GF-D8 (cell line): ENCODE measurements around the gene IFI27L2.

Experiments used
- DNase-seq: peaks from one replicate; lab custom pipeline; 2025; lab: John Stamatoyannopoulos, UW

Gene IFI27L2

GRCh38 chr14:94123296-94123695 lies 6.1 kb downstream of the IFI27L2 start:
- DNase-seq = no peak

- DNase-seq = no peak
Observed at GRCh38 chr14:94122438-94122837, 7.0 kb downstream of the IFI27L2 start.

- no peak for DNase-seq
Observed at GRCh38 chr14:94121485-94121884, 7.9 kb downstream of the IFI27L2 start.

GRCh38 chr14:94120667-94121340 lies 8.6 kb downstream of the IFI27L2 start:
- DNase-seq = no peak

- DNase-seq = no peak
Observed at GRCh38 chr14:94119071-94119470, 10.3 kb downstream of the IFI27L2 start.

- no peak for DNase-seq
Observed at GRCh38 chr14:94117856-94118255, 11.5 kb downstream of the IFI27L2 start.

GRCh38 chr14:94116701-94117100 lies 12.7 kb downstream of the IFI27L2 start:
- no peak for DNase-seq

- DNase-seq = no peak
Observed at GRCh38 chr14:94115631-94116030, 13.8 kb downstream of the IFI27L2 start.

- DNase-seq = no peak
Observed at GRCh38 chr14:94115058-94115591, 14.3 kb downstream of the IFI27L2 start.

- no peak for DNase-seq
Observed at GRCh38 chr14:94114589-94115057, 14.8 kb downstream of the IFI27L2 start.

GRCh38 chr14:94113908-94114588 lies 15.4 kb downstream of the IFI27L2 start:
- no peak for DNase-seq

GRCh38 chr14:94113490-94113889 lies 15.9 kb downstream of the IFI27L2 start:
- no peak for DNase-seq

GRCh38 chr14:94113073-94113472 lies 16.3 kb downstream of the IFI27L2 start:
- no peak for DNase-seq

- no peak for DNase-seq
Observed at GRCh38 chr14:94112513-94113063, 16.8 kb downstream of the IFI27L2 start.

GRCh38 chr14:94111276-94112095 lies 17.9 kb downstream of the IFI27L2 start:
- no peak for DNase-seq

- no peak for DNase-seq
Observed at GRCh38 chr14:94110552-94111181, 18.7 kb downstream of the IFI27L2 start, which contains the start of gene IFI27. Gene IFI27, plus strand, starts transcription at chr14:94110736.

- DNase-seq = no peak
Observed at GRCh38 chr14:94109915-94110250, 19.5 kb downstream of the IFI27L2 start.

GRCh38 chr14:94104731-94105130 lies 24.7 kb downstream of the IFI27L2 start:
- no peak for DNase-seq

- no peak for DNase-seq
Observed at GRCh38 chr14:94103554-94104150, 25.8 kb downstream of the IFI27L2 start.

- DNase-seq = no peak
Observed at GRCh38 chr14:94102768-94103482, 26.5 kb downstream of the IFI27L2 start.

- DNase-seq = no peak
Observed at GRCh38 chr14:94101748-94102147, 27.7 kb downstream of the IFI27L2 start.
